ENCODE data around the gene AIM2.

AIM2 gene

GRCh38 chr1:159015440-159015909 is 61.1 kb downstream of the AIM2 start:
- H3K36me3 Mint-ChIP-seq (ENCODE audit: low read depth) = peaks cover 87% of the 10 kb centered on the region
- no peaks in the 10 kb centered on the region for H3K27me3 Mint-ChIP-seq (ENCODE audit: low read depth)
- peak overlapping the region; percentile 93 for H3K4me3 Mint-ChIP-seq
- H3K9me3 Mint-ChIP-seq = no peaks in the 10 kb centered on the region
- peak overlapping the region; percentile 82 for H3K27ac Mint-ChIP-seq
- DNase-seq (ENCODE audit: low spot score) = peak; percentile 76
- H3K4me1 Mint-ChIP-seq (ENCODE audit: low read depth) = peaks cover 64% of the 10 kb centered on the region

- peak overlapping the region; percentile 93 for H3K4me3 Mint-ChIP-seq
- peaks cover 58% of the 10 kb centered on the region for H3K4me1 Mint-ChIP-seq (ENCODE audit: low read depth)
- H3K27ac Mint-ChIP-seq = peak overlapping the region; percentile 98
- no peaks in the 10 kb centered on the region for H3K27me3 Mint-ChIP-seq (ENCODE audit: low read depth)
- no peak for DNase-seq (ENCODE audit: low spot score)
- H3K36me3 Mint-ChIP-seq (ENCODE audit: low read depth) = peaks cover 87% of the 10 kb centered on the region
- no peaks in the 10 kb centered on the region for H3K9me3 Mint-ChIP-seq
These were observed 61.7 kb downstream of the AIM2 start for GRCh38 chr1:159014851-159015250.

- Mint-ChIP-seq H3K27ac (peak overlapping the region; percentile 98), H3K4me3 (peak overlapping the region; percentile 93), H3K4me1 (ENCODE audit: low read depth) (peaks cover 55% of the 10 kb centered on the region), H3K36me3 (ENCODE audit: low read depth) (peaks cover 82% of the 10 kb centered on the region), H3K27me3 (ENCODE audit: low read depth) (no peaks in the 10 kb centered on the region), H3K9me3 (no peaks in the 10 kb centered on the region)
- DNase-seq (ENCODE audit: low spot score) = no peak
These were observed 62.5 kb downstream of the AIM2 start for GRCh38 chr1:159014003-159014571.

- H3K4me1 Mint-ChIP-seq (ENCODE audit: low read depth) = peaks cover 54% of the 10 kb centered on the region
- peak; percentile 70 for DNase-seq (ENCODE audit: low spot score)
- H3K4me3 Mint-ChIP-seq = peak overlapping the region; percentile 93
- H3K27ac Mint-ChIP-seq = peak overlapping the region; percentile 98
- H3K36me3 Mint-ChIP-seq (ENCODE audit: low read depth) = peaks cover 74% of the 10 kb centered on the region
- no peaks in the 10 kb centered on the region for H3K27me3 Mint-ChIP-seq (ENCODE audit: low read depth)
- no peaks in the 10 kb centered on the region for H3K9me3 Mint-ChIP-seq
These were observed 64.1 kb downstream of the AIM2 start for GRCh38 chr1:159012495-159012894.
